Stimulated activated CD8-positive, alpha-beta memory T cell treated with anti-CD3 and anti-CD28 coated beads, Interleukin-15, amount 100 ng/mL, for 48 hours (primary cell): ENCODE data around the gene ZNF624.
"Not testable (repeated sequence)": the region's sequence is repeated elsewhere in the genome, so short reads cannot be mapped to it uniquely, and the experiment has no call there.

ENCODE experiments used
- DNase-seq, 2 donors: peaks; one replicate each; pipeline ENCODE4 v3.0.0-alpha.2; 2020; ENCODE audit warnings: low read depth in 2 of 2

ZNF624 gene

GRCh38 chr17:16653367-16654041 lies at the start of gene ZNF624:
ZNF624 (minus strand) TSS chr17:16653850.
- DNase-seq, result peak; percentile 82 to 84

- DNase-seq, result not testable (repeated sequence)
These were observed 44.0 kb upstream of the ZNF624 start for GRCh38 chr17:16697603-16698002.

DNA sequence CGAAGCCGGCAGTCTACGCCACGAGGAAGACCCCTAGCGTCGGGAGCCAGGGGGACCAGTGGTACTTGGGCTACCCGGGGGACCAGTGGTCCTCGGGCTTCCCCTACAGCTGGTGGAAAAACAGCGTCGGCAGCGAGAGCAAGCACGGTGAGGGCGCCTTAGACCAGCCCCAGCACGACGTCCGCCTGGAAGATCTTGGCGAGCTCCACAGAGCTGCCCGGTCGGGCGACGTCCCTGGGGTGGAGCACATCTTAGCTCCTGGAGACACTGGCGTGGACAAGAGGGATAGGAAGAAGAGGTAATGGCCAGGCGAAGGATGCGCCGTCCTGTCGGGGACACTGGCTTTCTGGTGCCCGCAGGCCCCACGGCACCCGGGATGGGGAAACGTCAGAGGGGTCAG lies 36.8 kb upstream of the ZNF624 start:
- DNase-seq, result not testable (repeated sequence)

DNA sequence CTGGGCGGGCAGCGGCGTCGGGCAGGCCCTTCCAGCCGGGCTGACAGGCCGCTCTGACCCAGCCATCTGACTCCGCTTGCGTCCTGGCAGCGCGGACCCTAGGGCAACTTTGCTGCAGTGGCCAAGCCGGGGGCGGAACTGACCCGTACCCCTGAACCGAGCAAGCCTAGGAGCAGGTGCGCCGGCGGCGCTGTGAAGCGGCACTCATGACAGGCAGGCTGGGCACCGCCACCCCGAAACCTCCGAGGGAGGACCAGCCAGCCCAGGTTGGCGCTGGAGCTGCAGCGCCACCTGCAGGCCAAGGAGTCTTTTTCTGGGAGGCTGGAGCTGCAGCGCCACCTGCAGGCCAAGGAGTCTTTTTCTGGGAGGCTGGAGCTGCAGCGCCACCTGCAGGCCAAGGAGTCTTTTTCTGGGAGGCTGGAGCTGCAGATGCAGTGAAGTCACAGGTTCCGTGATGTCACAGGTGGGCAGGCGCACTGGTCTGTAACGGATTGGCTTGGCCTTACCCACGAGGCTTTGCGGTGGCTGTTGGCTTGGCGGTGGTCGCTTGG lies 36.2 kb upstream of the ZNF624 start, which contains the start of gene CCDC144A:
Gene CCDC144A, plus strand, starts transcription at position 511 of the 551 bp plus-strand sequence. CDS start 160 bp downstream, outside the sequence.
- peak; percentile 45 to 60 for DNase-seq

DNA sequence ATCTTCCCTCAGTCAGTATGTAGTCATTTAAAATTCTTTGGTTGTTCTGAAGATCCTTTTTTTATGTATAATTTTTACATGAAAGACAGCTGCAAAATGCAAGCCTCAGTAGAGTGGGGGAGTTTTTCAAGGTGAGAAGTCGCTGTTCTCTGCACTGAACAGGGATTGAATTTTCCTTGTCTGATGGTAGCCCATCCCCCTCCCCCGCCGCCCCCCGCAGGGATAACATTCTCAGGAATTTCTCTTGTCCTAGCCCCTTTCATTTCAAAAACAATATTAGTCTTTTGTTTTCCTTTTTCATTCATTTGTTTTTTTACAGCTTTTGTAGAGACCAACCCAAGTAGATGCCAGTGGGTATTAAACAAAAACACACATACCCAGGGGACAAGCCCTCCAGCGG lies 33.5 kb upstream of the ZNF624 start:
- DNase-seq, result not testable (repeated sequence)

- not testable (repeated sequence) for DNase-seq
These were observed 32.4 kb upstream of the ZNF624 start for GRCh38 chr17:16686019-16686418.

GRCh38 chr17:16683290-16684138 lies 29.9 kb upstream of the ZNF624 start:
- DNase-seq, result not testable (repeated sequence)

DNA sequence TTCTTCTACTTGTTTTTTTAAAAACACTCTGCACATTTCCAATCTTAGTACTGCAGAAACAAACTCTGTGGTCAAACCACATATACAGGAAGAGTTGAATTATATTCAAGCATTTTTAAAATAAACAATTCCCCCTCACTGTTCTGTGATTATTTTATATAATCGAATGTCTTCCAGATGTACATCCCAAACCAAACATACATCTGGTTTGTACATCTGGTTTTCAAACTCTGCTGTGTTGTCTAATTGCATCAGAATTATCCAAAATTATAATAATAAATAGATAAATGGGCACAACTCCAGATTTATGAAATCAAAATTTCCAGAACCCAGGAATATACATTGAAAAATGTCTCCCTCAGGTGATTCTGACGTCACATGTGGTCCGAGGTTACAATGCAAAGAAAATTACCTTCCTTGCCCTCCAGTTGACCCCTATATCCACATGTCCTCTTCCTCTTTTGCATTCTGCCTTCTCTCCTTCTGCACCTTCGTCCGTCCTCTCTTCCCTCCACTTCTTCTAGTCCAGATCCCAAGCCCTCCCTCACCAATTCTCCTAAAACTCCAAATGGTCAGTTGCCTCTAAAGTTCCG lies 23.1 kb upstream of the ZNF624 start:
- no peak for DNase-seq

DNA sequence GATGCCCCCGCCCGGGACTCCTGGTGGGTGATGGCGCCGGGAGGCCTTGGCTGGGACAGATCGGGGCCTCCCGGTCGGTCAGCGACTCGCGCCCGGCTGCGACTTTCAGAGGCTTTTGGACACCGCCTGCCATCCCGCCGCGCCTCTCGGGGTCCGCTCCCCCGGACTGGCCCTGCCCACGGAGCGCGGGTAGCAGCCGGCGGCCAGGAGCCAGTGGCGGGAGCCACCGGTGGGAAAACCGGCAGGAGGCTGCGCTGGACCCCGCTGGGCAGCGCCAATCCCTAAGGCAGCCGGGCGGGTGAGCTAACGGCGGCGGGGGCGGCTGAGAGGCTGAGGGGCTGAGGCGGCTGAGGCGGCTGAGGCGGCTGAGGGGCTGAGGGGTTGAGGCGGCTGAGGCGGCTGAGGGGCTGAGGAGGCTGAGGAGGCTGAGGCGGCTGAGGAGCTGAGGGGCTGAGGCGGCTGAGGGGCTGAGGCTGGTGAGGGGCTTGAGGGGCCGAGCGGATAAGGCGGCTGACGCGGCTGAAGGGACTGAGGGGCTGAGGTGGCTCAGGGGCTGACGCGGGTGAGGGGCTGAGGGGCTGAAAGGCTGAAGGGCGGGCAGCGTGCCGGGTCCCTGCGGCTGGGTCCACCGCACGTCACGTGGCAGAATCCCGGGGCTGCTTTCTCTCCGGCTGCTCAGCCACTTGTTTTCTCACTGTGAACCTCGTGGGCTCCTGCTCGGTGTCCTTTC lies 13.4 kb upstream of the ZNF624 start:
- DNase-seq, result not testable (repeated sequence)

DNA sequence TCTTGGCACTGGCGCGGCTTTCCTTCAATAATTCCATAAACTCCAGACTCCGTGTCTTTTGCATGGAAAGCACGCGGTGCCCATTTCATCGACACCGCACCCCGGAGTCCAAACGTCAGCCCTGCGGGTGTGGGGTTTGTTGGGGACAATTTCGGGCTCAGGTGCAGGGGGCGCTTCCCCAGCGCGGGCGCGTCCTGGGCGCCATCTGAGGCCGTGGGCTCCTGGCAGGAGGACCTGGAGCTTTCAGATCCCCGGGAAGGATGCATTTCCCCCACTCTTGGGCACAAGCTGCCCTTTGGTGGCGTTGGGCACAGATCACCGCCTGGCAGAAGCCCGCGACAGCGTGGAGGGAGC lies 12.9 kb upstream of the ZNF624 start:
- not testable (repeated sequence) for DNase-seq

DNA sequence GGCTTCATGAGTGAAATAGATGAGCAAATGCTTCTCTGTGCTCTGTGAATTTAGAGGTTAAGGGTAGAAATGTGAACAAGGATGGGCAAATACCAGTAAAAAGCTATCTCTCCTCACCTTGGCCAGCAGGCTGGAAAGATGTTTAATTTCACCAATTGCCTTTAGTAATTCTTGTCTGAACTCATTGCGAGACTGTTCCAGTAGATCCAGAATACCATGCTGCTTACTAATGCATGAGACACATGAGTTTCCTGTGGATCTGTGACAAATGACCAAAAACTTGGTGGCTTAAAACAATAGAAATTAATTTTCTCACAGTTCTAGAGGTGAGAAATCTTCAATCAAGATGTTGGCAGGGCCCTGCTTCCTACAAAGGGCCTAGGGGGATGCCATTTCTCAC lies 9.3 kb upstream of the ZNF624 start:
- DNase-seq, result no peak

DNA sequence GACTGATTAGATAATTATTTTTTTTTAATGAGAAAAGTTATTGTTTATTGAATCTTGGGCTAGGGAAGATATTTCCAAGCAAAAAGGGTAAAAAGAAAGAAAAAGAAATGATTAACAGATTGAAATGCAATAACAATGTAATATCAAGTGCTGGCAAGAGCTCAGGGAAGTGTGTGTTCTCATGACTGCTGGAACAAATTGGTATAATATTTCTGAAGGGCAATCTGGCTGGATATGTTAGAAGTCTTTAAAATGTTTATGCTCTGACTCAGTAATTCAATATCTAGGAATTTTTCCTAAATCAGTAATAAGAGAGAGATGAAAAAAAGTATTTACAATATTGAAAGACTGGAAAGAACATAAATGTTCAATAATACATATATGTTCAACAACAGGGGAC lies 7.6 kb upstream of the ZNF624 start:
- DNase-seq, result no peak

DNA sequence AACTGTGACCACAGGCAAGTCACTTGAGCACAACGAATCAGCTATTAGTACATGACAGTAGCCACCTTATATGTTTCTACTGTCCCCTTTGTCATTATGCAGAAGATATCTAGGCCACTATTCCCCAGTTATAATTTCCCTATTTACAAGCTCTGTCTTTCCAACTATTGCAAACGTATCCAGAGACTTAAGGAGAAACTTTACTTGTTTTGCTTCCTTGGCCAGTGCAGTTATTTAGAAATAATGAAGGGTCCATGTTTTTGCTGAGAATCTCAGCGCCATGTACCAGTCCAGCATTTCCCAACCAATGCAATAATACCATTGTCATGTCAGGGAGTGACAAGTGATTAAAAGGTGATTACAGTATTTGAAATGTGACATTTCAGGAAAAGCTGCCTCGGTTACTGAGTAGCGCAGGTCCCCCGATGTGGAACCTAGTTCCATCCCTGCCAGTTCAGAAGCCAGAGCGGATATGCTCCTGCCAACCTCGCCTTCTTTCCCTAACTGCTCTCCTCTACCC lies 743 bp downstream of the ZNF624 start:
- DNase-seq, result no peak

GRCh38 chr17:16652252-16652651 lies 1.4 kb downstream of the ZNF624 start:
- no peak for DNase-seq

DNA sequence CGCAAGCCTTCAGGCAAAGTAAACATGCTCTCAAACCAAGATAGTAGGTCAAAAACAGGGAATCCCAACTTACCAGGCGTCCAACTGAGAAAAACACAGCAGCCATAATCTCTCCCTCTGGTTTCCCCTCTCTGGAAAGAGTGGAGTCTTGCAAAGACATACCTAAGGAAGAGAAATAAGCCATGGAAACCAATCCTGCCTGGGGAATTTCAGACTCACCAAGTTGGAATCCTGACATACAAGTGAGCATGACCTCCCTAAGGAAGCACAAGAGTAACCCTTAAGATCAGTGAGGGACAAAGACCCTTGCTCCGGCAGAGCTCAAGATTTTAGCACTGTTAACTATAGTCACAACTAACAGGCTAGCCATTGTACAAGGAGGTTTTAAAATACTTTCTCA lies 4.1 kb downstream of the ZNF624 start:
- no peak for DNase-seq

DNA sequence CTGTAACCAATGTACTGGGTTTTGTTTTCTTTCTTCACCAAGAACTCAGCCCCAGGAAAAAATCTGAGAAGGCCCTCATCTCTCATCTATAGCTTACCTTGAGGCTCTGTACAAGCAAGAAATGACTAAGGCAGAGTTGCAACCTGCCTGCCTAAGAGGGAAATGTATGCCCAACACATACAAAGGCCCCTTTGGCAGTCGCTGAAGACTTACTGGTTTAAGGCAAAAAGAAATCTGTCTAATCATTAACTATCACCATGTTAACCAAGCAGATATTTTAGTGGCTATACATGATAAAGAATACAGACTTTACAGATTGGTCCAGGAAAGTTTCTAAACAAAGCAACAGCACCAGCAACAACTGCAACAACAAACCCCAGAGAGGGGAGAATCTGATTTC lies 14.2 kb downstream of the ZNF624 start:
- DNase-seq, result no peak

DNA sequence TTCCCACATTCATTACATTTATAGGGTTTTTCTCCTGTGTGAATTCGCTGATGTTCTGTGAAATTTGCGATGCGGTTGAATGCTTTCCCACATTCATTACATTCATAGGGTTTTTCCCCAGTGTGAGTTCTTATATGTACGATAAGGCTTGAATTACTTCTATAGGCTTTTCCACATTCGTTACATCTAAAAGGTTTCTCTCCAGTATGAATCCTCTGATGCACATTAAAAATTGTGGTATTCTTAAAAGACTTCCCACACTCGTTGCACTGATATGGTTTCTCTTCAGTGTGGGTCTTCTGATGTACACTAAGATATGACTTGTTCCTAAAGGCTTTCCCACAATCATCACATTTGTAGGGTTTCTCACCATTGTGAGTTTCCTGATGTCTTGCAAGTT lies 30.4 kb downstream of the ZNF624 start:
- no peak for DNase-seq

GRCh38 chr17:16622540-16623277 lies 30.9 kb downstream of the ZNF624 start:
- no peak for DNase-seq

GRCh38 chr17:16617481-16618060 lies 36.1 kb downstream of the ZNF624 start:
- DNase-seq, result no peak

GRCh38 chr17:16599537-16599936 lies 54.1 kb downstream of the ZNF624 start:
- no peak for DNase-seq
